Liver (tissue), 9 donors: ENCODE data around the gene PEX5L. TPM values are rescaled to one million over a fixed set of nuclear protein-coding genes. Genes with fewer than 3 reads are reported as not detected.

ENCODE experiments used
- DNase-seq: peaks from one replicate; pipeline ENCODE4 v3.0.0-alpha.2; 2017; ENCODE audit warnings: low spot score
- H3K27ac ChIP-seq, 2 donors: one replicate each; pipeline ENCODE4 v1.7.0; 2013; ENCODE audit warnings: inconsistent platforms in 2 of 2, low read length in 2 of 2, control low read depth in 1 of 2, low read depth in 1 of 2, mild to moderate bottlenecking in 1 of 2
- H3K27me3 ChIP-seq, 4 donors: one replicate each; pipeline versions ENCODE4 v1.6.1 to v1.7.0; 2013; ENCODE audit warnings: low read length in 3 of 4, inconsistent platforms in 1 of 4, mild to moderate bottlenecking in 1 of 4, moderate library complexity in 1 of 4; ENCODE audit not compliant: control insufficient read depth in 4 of 4, insufficient read depth in 4 of 4
- H3K36me3 ChIP-seq, 4 donors: one replicate each; pipeline versions ENCODE4 v1.6.1 to v1.7.0; 2013; ENCODE audit warnings: low read length in 3 of 4, mild to moderate bottlenecking in 3 of 4, low read depth in 1 of 4, moderate library complexity in 1 of 4; ENCODE audit not compliant: control insufficient read depth in 4 of 4, insufficient read depth in 3 of 4
- H3K4me1 ChIP-seq, 4 donors: one replicate each; pipeline versions ENCODE4 v1.6.1 to v1.7.0; 2013; ENCODE audit warnings: low read length in 3 of 4, mild to moderate bottlenecking in 3 of 4, moderate library complexity in 1 of 4; ENCODE audit not compliant: control insufficient read depth in 4 of 4, insufficient read depth in 4 of 4
- H3K4me3 ChIP-seq, 3 donors: one replicate each; pipeline versions ENCODE4 v1.6.1 to v1.7.0; 2013; ENCODE audit warnings: low read length in 3 of 3, control low read depth in 1 of 3, low read depth in 1 of 3, mild to moderate bottlenecking in 1 of 3
- H3K9ac ChIP-seq, 2 donors: one replicate each; pipeline ENCODE4 v1.7.0; 2013; ENCODE audit warnings: low read length in 2 of 2, mild to moderate bottlenecking in 2 of 2, moderate library complexity in 2 of 2, control low read depth in 1 of 2, low read depth in 1 of 2
- H3K9me3 ChIP-seq, 4 donors: one replicate each; pipeline versions ENCODE4 v1.6.1 to v1.7.0; 2013; ENCODE audit warnings: low read length in 3 of 4; ENCODE audit not compliant: control insufficient read depth in 4 of 4
- EGR1 ChIP-seq, 2 donors: IDR thresholded peaks; 2 replicates each; pipeline ENCODE4 v1.6.1; 2016 to 2018; ENCODE audit warnings: antibody characterized with exemption in 2 of 2, low read depth in 2 of 2
- FOXA1 ChIP-seq: IDR thresholded peaks from 2 replicates; pipeline ENCODE4 v1.6.1; 2016; ENCODE audit warnings: antibody characterized with exemption
- FOXA2 ChIP-seq: IDR thresholded peaks from 2 replicates; pipeline ENCODE4 v1.6.1; 2016; ENCODE audit warnings: antibody characterized with exemption
- GABPA ChIP-seq, 2 donors: IDR thresholded peaks in 1 of 2; conservative IDR thresholded peaks in 1 of 2; 2 replicates each; pipeline ENCODE4 v1.6.1; 2016; ENCODE audit warnings: antibody characterized with exemption in 2 of 2, mild to moderate bottlenecking in 1 of 2, moderate library complexity in 1 of 2
- HNF4A ChIP-seq, 2 donors: conservative IDR thresholded peaks; 2 replicates each; pipeline ENCODE4 v1.6.1; 2016; ENCODE audit warnings: antibody characterized with exemption in 2 of 2, mild to moderate bottlenecking in 2 of 2
- HNF4G ChIP-seq: IDR thresholded peaks from 2 replicates; pipeline ENCODE4 v1.6.1; 2016; ENCODE audit warnings: antibody characterized with exemption
- JUND ChIP-seq, 2 donors: IDR thresholded peaks; 2 replicates each; pipeline ENCODE4 v1.6.1; 2016; ENCODE audit warnings: antibody characterized with exemption in 2 of 2
- NR2F2 ChIP-seq: IDR thresholded peaks from 2 replicates; pipeline ENCODE4 v1.6.1; 2016; ENCODE audit warnings: antibody characterized with exemption
- RAD21 ChIP-seq, 2 donors: IDR thresholded peaks; 2 replicates each; pipeline ENCODE4 v1.6.1; 2016; ENCODE audit warnings: antibody characterized with exemption in 2 of 2, mild to moderate bottlenecking in 2 of 2
- RXRA ChIP-seq, 2 donors: IDR thresholded peaks; 2 replicates each; pipeline ENCODE4 v1.6.1; 2017 to 2018; ENCODE audit warnings: antibody characterized with exemption in 2 of 2, mild to moderate bottlenecking in 1 of 2
- SP1 ChIP-seq: IDR thresholded peaks from 2 replicates; pipeline ENCODE4 v1.6.1; 2018; ENCODE audit warnings: antibody characterized with exemption, mild to moderate bottlenecking
- TAF1 ChIP-seq: conservative IDR thresholded peaks from 2 replicates; pipeline ENCODE4 v1.6.1; 2016; ENCODE audit warnings: antibody characterized with exemption, mild to moderate bottlenecking
- YY1 ChIP-seq: IDR thresholded peaks from 2 replicates; pipeline ENCODE4 v1.6.1; 2016; ENCODE audit warnings: antibody characterized with exemption, mild to moderate bottlenecking
- WGBS: extraction: QIAGEN DNeasy Blood & Tissue Kit; methylation state at CpG from one replicate; pipeline ENCODE4 v1.1.7; 2013; 5-methylcytosine and 5-hydroxymethylcytosine counted together
- polyA plus RNA-seq, 2 donors: library from polyadenylated mRNA; stranded (reverse) in 1 of 2; unstranded in 1 of 2; fragments of 200-250 nt in 1 of 2; fragments of >200 nt in 1 of 2; fragmentation: Nextera tagmentation in 1 of 2; extraction: Ambion mirVana in 1 of 2; gene quantifications; one replicate each; pipeline versions ENCODE4 v1.2.1 to v1.2.3, GENCODE V29; 2013 to 2015
- total RNA-seq, 2 donors: library from RNA; depleted of rRNA; stranded (reverse); fragments of >200 nt; gene quantifications; one replicate each; pipeline ENCODE4 v1.2.3, GENCODE V29; 2014
- TF ChIP-seq, protein P1 (sequence below): IDR thresholded peaks from 2 replicates; pipeline ENCODE4 v1.6.1; 2016; ENCODE audit warnings: antibody characterized with exemption
- TF ChIP-seq, protein P2 (sequence below): IDR thresholded peaks from 2 replicates; pipeline ENCODE4 v1.6.1; 2016; ENCODE audit warnings: antibody characterized with exemption
- TF ChIP-seq, protein P3 (sequence below): fragments of 150-350 bp; IDR thresholded peaks from 2 replicates; pipeline ENCODE4 v1.5.1; 2017; ENCODE audit warnings: improper control_type of control experiment, low read depth, low read length; ENCODE audit not compliant: missing input control
- TF ChIP-seq, protein P4 (sequence below): IDR thresholded peaks from 2 replicates; pipeline ENCODE4 v1.6.1; 2016; ENCODE audit warnings: antibody characterized with exemption, mild to moderate bottlenecking
- TF ChIP-seq, protein P5 (sequence below): IDR thresholded peaks from 2 replicates; pipeline ENCODE4 v1.6.1; 2016; ENCODE audit warnings: antibody characterized with exemption
- donor health status: healthy.
- donor health status: healthy.
- donor health status: healthy.
- donor health status: healthy.
- donor health status: healthy.

The PEX5L gene
- total and polyA plus RNA-seq, 4 donors: 0.03 TPM; not detected in 3

DNA sequence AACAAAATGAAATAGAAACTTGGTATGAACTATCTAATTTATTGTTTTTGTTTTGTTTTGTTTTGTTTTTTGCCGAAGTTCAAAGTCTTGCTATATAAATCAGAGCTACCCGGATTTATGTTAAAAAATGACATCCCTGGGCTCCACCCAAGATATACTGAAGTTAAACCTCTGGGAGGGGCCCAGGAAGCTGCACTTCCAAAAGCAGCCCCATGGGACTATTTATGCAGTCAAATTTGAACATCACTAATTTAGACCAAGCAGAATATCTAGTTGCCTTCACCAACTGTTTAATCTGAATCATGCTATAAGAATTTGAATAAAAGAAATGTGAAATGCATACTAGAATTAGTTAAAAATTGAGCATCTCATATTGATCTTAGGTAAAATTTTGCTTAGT, 32.2 kb downstream of the PEX5L start:
- WGBS: 70% methylated on average over 2 of the region's 2 CpGs
- Histone ChIP-seq H3K4me1 (no peaks in the 10 kb centered on the region), H3K4me3 (no peak overlapping the region), H3K9ac (no peak overlapping the region), H3K27me3 (no peaks in the 10 kb centered on the region), H3K27ac (no peak overlapping the region), H3K9me3 (peaks cover 1 to 11% (median 4%) of the 10 kb centered on the region in 4 donors), H3K36me3 (no peaks in the 10 kb centered on the region)
- TF ChIP-seq TAF1 (no peak), GABPA (IDR thresholded peaks at IDR 0.05 in 1 of 2, conservative IDR thresholded peaks at IDR 0.05 in 1 of 2) (no peak), FOXA2 (no peak), SP1 (no peak), HNF4G (no peak), RXRA (IDR thresholded peaks at IDR 0.05) (no peak), FOXA1 (no peak), YY1 (no peak), RAD21 (IDR thresholded peaks at IDR 0.05) (no peak), JUND (IDR thresholded peaks at IDR 0.05) (no peak), EGR1 (IDR thresholded peaks at IDR 0.05; ENCODE audit: low read depth in 2 of 2) (no peak), HNF4A (conservative IDR thresholded peaks at IDR 0.05) (no peak), NR2F2 (no peak)
- TF ChIP-seq, protein P1, sequence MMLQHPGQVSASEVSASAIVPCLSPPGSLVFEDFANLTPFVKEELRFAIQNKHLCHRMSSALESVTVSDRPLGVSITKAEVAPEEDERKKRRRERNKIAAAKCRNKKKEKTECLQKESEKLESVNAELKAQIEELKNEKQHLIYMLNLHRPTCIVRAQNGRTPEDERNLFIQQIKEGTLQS: no peak
- TF ChIP-seq, protein P2, sequence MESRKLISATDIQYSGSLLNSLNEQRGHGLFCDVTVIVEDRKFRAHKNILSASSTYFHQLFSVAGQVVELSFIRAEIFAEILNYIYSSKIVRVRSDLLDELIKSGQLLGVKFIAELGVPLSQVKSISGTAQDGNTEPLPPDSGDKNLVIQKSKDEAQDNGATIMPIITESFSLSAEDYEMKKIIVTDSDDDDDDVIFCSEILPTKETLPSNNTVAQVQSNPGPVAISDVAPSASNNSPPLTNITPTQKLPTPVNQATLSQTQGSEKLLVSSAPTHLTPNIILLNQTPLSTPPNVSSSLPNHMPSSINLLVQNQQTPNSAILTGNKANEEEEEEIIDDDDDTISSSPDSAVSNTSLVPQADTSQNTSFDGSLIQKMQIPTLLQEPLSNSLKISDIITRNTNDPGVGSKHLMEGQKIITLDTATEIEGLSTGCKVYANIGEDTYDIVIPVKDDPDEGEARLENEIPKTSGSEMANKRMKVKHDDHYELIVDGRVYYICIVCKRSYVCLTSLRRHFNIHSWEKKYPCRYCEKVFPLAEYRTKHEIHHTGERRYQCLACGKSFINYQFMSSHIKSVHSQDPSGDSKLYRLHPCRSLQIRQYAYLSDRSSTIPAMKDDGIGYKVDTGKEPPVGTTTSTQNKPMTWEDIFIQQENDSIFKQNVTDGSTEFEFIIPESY: no peak
- DNase-seq: no peak

DNA sequence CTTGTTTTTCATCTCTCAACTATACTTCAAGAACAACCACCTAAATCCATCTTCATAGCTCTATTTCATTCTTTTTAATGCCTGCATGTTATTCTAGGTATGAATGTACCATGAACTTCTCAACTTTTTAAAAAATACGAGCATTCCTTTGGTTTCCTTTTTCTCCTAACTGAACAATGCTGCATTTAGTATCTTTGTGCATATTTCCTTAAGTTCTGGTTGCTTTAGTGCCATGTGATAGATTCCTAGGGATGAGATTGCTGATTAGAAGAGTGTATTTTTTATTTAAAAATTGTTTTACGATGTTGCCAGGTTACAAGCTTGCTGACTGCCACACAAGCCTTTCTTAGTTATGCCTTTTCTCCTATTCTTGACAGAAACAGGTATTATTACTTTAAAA, 34.7 kb downstream of the PEX5L start:
- Histone ChIP-seq H3K27me3 (no peaks in the 10 kb centered on the region), H3K9me3 (peaks cover 0 to 4% (median 0%) of the 10 kb centered on the region in 4 donors), H3K9ac (no peak overlapping the region), H3K27ac (no peak overlapping the region), H3K4me3 (no peak overlapping the region), H3K4me1 (no peaks in the 10 kb centered on the region), H3K36me3 (no peaks in the 10 kb centered on the region)
- WGBS: 57% methylated on average over 2 of the region's 2 CpGs
- no peak for TF ChIP-seq RXRA (IDR thresholded peaks at IDR 0.05)
- TF ChIP-seq, protein P1: no peak
- TF ChIP-seq, protein P3, sequence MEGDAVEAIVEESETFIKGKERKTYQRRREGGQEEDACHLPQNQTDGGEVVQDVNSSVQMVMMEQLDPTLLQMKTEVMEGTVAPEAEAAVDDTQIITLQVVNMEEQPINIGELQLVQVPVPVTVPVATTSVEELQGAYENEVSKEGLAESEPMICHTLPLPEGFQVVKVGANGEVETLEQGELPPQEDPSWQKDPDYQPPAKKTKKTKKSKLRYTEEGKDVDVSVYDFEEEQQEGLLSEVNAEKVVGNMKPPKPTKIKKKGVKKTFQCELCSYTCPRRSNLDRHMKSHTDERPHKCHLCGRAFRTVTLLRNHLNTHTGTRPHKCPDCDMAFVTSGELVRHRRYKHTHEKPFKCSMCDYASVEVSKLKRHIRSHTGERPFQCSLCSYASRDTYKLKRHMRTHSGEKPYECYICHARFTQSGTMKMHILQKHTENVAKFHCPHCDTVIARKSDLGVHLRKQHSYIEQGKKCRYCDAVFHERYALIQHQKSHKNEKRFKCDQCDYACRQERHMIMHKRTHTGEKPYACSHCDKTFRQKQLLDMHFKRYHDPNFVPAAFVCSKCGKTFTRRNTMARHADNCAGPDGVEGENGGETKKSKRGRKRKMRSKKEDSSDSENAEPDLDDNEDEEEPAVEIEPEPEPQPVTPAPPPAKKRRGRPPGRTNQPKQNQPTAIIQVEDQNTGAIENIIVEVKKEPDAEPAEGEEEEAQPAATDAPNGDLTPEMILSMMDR: no peak
- TF ChIP-seq GABPA (IDR thresholded peaks at IDR 0.05 in 1 of 2, conservative IDR thresholded peaks at IDR 0.05 in 1 of 2): no peak
- no peak for TF ChIP-seq TAF1
- TF ChIP-seq, protein P4, sequence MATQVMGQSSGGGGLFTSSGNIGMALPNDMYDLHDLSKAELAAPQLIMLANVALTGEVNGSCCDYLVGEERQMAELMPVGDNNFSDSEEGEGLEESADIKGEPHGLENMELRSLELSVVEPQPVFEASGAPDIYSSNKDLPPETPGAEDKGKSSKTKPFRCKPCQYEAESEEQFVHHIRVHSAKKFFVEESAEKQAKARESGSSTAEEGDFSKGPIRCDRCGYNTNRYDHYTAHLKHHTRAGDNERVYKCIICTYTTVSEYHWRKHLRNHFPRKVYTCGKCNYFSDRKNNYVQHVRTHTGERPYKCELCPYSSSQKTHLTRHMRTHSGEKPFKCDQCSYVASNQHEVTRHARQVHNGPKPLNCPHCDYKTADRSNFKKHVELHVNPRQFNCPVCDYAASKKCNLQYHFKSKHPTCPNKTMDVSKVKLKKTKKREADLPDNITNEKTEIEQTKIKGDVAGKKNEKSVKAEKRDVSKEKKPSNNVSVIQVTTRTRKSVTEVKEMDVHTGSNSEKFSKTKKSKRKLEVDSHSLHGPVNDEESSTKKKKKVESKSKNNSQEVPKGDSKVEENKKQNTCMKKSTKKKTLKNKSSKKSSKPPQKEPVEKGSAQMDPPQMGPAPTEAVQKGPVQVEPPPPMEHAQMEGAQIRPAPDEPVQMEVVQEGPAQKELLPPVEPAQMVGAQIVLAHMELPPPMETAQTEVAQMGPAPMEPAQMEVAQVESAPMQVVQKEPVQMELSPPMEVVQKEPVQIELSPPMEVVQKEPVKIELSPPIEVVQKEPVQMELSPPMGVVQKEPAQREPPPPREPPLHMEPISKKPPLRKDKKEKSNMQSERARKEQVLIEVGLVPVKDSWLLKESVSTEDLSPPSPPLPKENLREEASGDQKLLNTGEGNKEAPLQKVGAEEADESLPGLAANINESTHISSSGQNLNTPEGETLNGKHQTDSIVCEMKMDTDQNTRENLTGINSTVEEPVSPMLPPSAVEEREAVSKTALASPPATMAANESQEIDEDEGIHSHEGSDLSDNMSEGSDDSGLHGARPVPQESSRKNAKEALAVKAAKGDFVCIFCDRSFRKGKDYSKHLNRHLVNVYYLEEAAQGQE: no peak
- TF ChIP-seq HNF4G: no peak
- TF ChIP-seq, protein P5, sequence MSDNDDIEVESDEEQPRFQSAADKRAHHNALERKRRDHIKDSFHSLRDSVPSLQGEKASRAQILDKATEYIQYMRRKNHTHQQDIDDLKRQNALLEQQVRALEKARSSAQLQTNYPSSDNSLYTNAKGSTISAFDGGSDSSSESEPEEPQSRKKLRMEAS: no peak
- no peak for TF ChIP-seq NR2F2
- TF ChIP-seq FOXA2: no peak
- TF ChIP-seq JUND (IDR thresholded peaks at IDR 0.05): no peak
- no peak for DNase-seq
